Measurements from ENCODE around the gene HMOX2. TPM values are rescaled to one million over a fixed set of nuclear protein-coding genes. Genes with fewer than 3 reads are reported as not detected.

The HMOX2 gene
- total RNA-seq, 1 experiment from 2014 or later: 24.2 TPM

Other genes starting within 250 kb of the HMOX2 start
- 68.3 and 71.0 TPM in 2 replicates for gene SRL, start 234.3 kb upstream of the HMOX2 start, total RNA-seq (2014; rRNA removed; shearing (Covaris generic))
- 31.2 and 34.1 TPM in 2 replicates for gene TFAP4, start 203.4 kb upstream of the HMOX2 start, total RNA-seq (2014; rRNA removed; shearing (Covaris generic))
- gene GLIS2, start 160.3 kb upstream of the HMOX2 start, total RNA-seq (2014; rRNA removed; shearing (Covaris generic)): 1.6 and 1.9 TPM in 2 replicates
- 21.8 and 28.9 TPM in 2 replicates for gene PAM16, start 125.1 kb upstream of the HMOX2 start, total RNA-seq (2014; rRNA removed; shearing (Covaris generic))
- 0.18 and 0.28 TPM in 2 replicates for gene VASN, start 104.5 kb upstream of the HMOX2 start, total RNA-seq (2014; rRNA removed; shearing (Covaris generic))
- 48.2 and 49.7 TPM in 2 replicates for gene CORO7, start 59.8 kb upstream of the HMOX2 start, total RNA-seq (2014; rRNA removed; shearing (Covaris generic))
- 55.4 and 56.7 TPM in 2 replicates for gene DNAJA3, start 50.5 kb upstream of the HMOX2 start, total RNA-seq (2014; rRNA removed; shearing (Covaris generic))
- gene NMRAL1, start 1.8 kb upstream of the HMOX2 start, total RNA-seq (2014; rRNA removed; shearing (Covaris generic)): 0.79 and 2.2 TPM in 2 replicates
- gene CDIP1, start 62.4 kb downstream of the HMOX2 start, total RNA-seq (2014; rRNA removed; shearing (Covaris generic)): 28.6 and 31.0 TPM in 2 replicates
- gene C16orf96, start 79.9 kb downstream of the HMOX2 start, total RNA-seq (2014; rRNA removed; shearing (Covaris generic)): not detected in 2 replicates
- gene UBALD1, start 138.5 kb downstream of the HMOX2 start, total RNA-seq (2014; rRNA removed; shearing (Covaris generic)): 5.5 and 8.7 TPM in 2 replicates
- 11.6 and 13.8 TPM in 2 replicates for gene MGRN1, start 148.4 kb downstream of the HMOX2 start, total RNA-seq (2014; rRNA removed; shearing (Covaris generic))
- gene NUDT16L1, start 217.2 kb downstream of the HMOX2 start, total RNA-seq (2014; rRNA removed; shearing (Covaris generic)): 22.3 and 23.6 TPM in 2 replicates

Data from SJCRH30 (cell line).